Endothelial cell of umbilical vein (primary cell): ENCODE measurements around the gene FOXP4.

Experiments used
- EZH2 ChIP-seq: IDR thresholded peaks from 2 replicates; pipeline ENCODE4 v1.6.1; 2012; ENCODE audit warnings: borderline replicate concordance, low read depth, mild to moderate bottlenecking, moderate library complexity, low read length, inconsistent platforms; ENCODE audit not compliant: severe bottlenecking
- FOS ChIP-seq: IDR thresholded peaks from 2 replicates; pipeline ENCODE4 v1.6.1; 2011; ENCODE audit warnings: mild to moderate bottlenecking, low read length, moderate library complexity, borderline replicate concordance; ENCODE audit not compliant: insufficient read depth
- GATA2 ChIP-seq: IDR thresholded peaks from 2 replicates; pipeline ENCODE4 v1.7.0; 2011; ENCODE audit warnings: low read depth, mild to moderate bottlenecking, moderate library complexity, mixed read lengths, low read length; ENCODE audit not compliant: insufficient read length, insufficient read depth
- JUN ChIP-seq: IDR thresholded peaks from 2 replicates; pipeline ENCODE4 v1.6.1; 2011; ENCODE audit warnings: borderline replicate concordance, low read depth; ENCODE audit not compliant: insufficient read length, insufficient read depth
- MYC ChIP-seq: IDR thresholded peaks from one replicate; pipeline ENCODE4 v1.6.1; 2011; ENCODE audit warnings: mild to moderate bottlenecking, low read depth, low read length
- POLR2A ChIP-seq: IDR thresholded peaks from 2 replicates; pipeline ENCODE4 v1.6.1; 2012; ENCODE audit warnings: low read depth, mild to moderate bottlenecking, control low read depth, low read length
- POLR2AphosphoS5 ChIP-seq: IDR thresholded peaks from 2 replicates; pipeline ENCODE4 v1.6.1; 2012; ENCODE audit warnings: low read depth, mild to moderate bottlenecking, control low read depth, low read length, moderate library complexity; ENCODE audit not compliant: insufficient read depth
- TF ChIP-seq, protein P1 (sequence below), 2 donors: IDR thresholded peaks; 1 replicate in 1 of 2; 2 replicates in 1 of 2; pipeline ENCODE4 v1.5.1; 2011; ENCODE audit warnings: low read length in 2 of 2, mild to moderate bottlenecking in 2 of 2, moderate library complexity in 2 of 2, control low read depth in 1 of 2, inconsistent platforms in 1 of 2, low read depth in 1 of 2; ENCODE audit not compliant: insufficient read depth in 1 of 2; ENCODE audit errors: extremely low read depth in 1 of 2
- TF ChIP-seq, protein P2 (sequence below): IDR thresholded peaks from 2 replicates; pipeline ENCODE4 v1.6.1; 2011; ENCODE audit not compliant: insufficient read depth, insufficient read length

DNA sequence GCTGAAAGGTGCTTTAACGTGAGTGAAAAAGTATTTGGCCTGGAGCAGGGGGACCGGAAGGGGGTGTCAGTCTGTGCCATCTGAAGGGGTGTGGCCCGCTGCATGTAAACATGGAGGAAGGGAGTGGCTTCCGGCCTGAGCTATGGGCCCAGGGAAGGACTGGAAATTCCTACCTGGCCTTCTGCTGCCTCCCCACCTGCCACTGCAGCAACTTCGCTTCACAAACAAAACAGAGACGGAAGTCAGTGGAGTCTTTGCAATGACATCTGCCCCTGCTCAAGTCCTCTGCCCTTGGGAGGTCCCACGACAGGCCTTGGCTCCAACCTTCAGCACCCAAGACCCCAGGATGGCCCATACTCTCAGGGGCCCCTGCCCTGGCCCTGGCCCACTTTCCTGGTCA lies 28.1 kb upstream of the FOXP4 start:
- TF ChIP-seq, protein P1, sequence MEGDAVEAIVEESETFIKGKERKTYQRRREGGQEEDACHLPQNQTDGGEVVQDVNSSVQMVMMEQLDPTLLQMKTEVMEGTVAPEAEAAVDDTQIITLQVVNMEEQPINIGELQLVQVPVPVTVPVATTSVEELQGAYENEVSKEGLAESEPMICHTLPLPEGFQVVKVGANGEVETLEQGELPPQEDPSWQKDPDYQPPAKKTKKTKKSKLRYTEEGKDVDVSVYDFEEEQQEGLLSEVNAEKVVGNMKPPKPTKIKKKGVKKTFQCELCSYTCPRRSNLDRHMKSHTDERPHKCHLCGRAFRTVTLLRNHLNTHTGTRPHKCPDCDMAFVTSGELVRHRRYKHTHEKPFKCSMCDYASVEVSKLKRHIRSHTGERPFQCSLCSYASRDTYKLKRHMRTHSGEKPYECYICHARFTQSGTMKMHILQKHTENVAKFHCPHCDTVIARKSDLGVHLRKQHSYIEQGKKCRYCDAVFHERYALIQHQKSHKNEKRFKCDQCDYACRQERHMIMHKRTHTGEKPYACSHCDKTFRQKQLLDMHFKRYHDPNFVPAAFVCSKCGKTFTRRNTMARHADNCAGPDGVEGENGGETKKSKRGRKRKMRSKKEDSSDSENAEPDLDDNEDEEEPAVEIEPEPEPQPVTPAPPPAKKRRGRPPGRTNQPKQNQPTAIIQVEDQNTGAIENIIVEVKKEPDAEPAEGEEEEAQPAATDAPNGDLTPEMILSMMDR (IDR thresholded peaks at IDR 0.05; ENCODE audit: extremely low read depth in 1 of 2, insufficient read depth in 1 of 2, low read depth in 1 of 2, low read length in 2 of 2): no peak
- TF ChIP-seq EZH2: no peak
- no peak for TF ChIP-seq POLR2A
- TF ChIP-seq MYC: no peak
- TF ChIP-seq, protein P2, sequence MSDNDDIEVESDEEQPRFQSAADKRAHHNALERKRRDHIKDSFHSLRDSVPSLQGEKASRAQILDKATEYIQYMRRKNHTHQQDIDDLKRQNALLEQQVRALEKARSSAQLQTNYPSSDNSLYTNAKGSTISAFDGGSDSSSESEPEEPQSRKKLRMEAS: no peak
- no peak for TF ChIP-seq JUN
- no peak for TF ChIP-seq POLR2AphosphoS5
- no peak for TF ChIP-seq FOS
- no peak for TF ChIP-seq GATA2
